RWPE2 (cell line): ENCODE data around the gene GDAP1L1.

Source experiments
- ATAC-seq: fragments of 200-7000 bp; cut with Tn5 transposase; 3 replicates; pipeline ENCODE4 v1.9.1; 2021; ENCODE audit warnings: low read depth
- DNase-seq: peaks from one replicate; pipeline ENCODE4 v3.0.0-alpha.2; 2020; ENCODE audit warnings: low spot score
- H3K27ac ChIP-seq: fragments of 450-650 bp; 2 replicates; pipeline ENCODE4 v1.5.1; 2017; ENCODE audit warnings: mild to moderate bottlenecking; ENCODE audit not compliant: poor library complexity, severe bottlenecking
- H3K27me3 ChIP-seq: fragments of 250-450 bp; sonication (Bioruptor Pico); 2 replicates; pipeline ENCODE4 v1.5.1; 2021; ENCODE audit warnings: mild to moderate bottlenecking, moderate library complexity; ENCODE audit not compliant: insufficient read depth, poor library complexity, severe bottlenecking
- H3K36me3 ChIP-seq: fragments of 250-450 bp; sonication (Bioruptor Pico); 2 replicates; pipeline ENCODE4 v1.5.1; 2020; ENCODE audit warnings: low read depth, mild to moderate bottlenecking, moderate library complexity
- H3K4me1 ChIP-seq: fragments of 250-450 bp; sonication (Bioruptor Pico); 2 replicates; pipeline ENCODE4 v1.5.1; 2021; ENCODE audit warnings: mild to moderate bottlenecking, moderate library complexity; ENCODE audit not compliant: insufficient read depth, poor library complexity, severe bottlenecking
- H3K4me3 ChIP-seq: fragments of 250-450 bp; sonication (Bioruptor Pico); 2 replicates; pipeline ENCODE4 v1.5.1; 2021; ENCODE audit warnings: mild to moderate bottlenecking, moderate library complexity; ENCODE audit not compliant: severe bottlenecking
- H3K9me3 ChIP-seq: fragments of 250-450 bp; sonication (Bioruptor Pico); 2 replicates; pipeline ENCODE4 v1.5.1; 2021; ENCODE audit warnings: mild to moderate bottlenecking, moderate library complexity; ENCODE audit not compliant: severe bottlenecking
- TF ChIP-seq, protein P1 (sequence below): fragments of 450-650 bp; IDR thresholded peaks from one replicate; pipeline ENCODE4 v1.5.1; 2017; ENCODE audit warnings: mild to moderate bottlenecking, moderate library complexity; ENCODE audit not compliant: poor library complexity, severe bottlenecking

The GDAP1L1 gene

DNA sequence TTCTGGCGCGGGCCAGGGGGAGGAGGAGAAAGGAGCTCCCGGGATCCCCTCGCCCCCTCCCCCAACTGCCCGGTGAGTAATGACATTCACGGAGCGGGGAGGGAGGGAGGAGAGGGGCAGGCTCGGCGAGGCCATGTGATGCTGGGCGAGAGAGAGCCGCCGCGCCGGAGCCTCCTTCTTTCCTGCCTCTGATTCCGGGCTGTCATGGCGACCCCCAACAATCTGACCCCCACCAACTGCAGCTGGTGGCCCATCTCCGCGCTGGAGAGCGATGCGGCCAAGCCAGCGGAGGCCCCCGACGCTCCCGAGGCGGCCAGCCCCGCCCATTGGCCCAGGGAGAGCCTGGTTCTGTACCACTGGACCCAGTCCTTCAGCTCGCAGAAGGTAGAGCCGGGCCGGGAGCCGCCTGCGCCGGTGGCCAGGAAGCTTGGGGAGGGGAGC is at the start of gene GDAP1L1:
TSS of gene GDAP1L1 (plus strand) at position 178 of the 441 bp plus-strand sequence. CDS start at position 205, 27 bp downstream.
- H3K4me3 ChIP-seq, result no peak within 1 kb of the TSS
- DNase-seq, result no peak
- no peaks in the 10 kb centered on the region for H3K4me1 ChIP-seq
- ATAC-seq, result peak; percentile 40; the same call in 2 of the 3 replicates
- H3K36me3 ChIP-seq, result no peaks in the 10 kb centered on the region
- H3K27ac ChIP-seq, result no peak within 1 kb of the TSS
- peaks cover 46% of the 10 kb centered on the region for H3K27me3 ChIP-seq
- TF ChIP-seq, protein P1, sequence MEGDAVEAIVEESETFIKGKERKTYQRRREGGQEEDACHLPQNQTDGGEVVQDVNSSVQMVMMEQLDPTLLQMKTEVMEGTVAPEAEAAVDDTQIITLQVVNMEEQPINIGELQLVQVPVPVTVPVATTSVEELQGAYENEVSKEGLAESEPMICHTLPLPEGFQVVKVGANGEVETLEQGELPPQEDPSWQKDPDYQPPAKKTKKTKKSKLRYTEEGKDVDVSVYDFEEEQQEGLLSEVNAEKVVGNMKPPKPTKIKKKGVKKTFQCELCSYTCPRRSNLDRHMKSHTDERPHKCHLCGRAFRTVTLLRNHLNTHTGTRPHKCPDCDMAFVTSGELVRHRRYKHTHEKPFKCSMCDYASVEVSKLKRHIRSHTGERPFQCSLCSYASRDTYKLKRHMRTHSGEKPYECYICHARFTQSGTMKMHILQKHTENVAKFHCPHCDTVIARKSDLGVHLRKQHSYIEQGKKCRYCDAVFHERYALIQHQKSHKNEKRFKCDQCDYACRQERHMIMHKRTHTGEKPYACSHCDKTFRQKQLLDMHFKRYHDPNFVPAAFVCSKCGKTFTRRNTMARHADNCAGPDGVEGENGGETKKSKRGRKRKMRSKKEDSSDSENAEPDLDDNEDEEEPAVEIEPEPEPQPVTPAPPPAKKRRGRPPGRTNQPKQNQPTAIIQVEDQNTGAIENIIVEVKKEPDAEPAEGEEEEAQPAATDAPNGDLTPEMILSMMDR, result no peak
- H3K9me3 ChIP-seq, result no peaks in the 10 kb centered on the region

DNA sequence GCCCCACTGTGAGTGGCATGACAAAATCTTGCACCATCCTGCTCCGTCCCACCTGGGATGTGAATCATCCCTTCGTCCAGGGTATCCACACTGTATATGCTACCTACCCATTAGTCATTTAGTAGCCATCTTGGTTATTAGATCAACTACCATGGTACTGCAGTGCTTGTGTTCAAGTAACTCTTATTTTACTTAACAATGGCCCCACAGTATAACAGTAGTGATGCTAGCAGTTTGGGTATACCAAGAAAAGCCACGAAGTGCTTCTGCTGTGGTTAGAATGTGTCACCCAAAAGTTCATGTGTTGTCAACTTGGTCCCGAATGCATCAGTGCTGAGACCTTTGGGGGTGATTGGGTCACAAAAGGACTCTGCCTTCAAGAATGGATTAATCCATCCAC is 48.2 kb upstream of the GDAP1L1 start:
- peaks cover 89% of the 10 kb centered on the region for H3K36me3 ChIP-seq
- H3K27me3 ChIP-seq, result no peaks in the 10 kb centered on the region
- H3K9me3 ChIP-seq, result no peaks in the 10 kb centered on the region
- ATAC-seq (peak; percentile 52), DNase-seq (no peak)
- TF ChIP-seq, protein P1, result no peak
- no peak overlapping the region for H3K4me3 ChIP-seq
- no peak overlapping the region for H3K27ac ChIP-seq
- peaks cover 21% of the 10 kb centered on the region for H3K4me1 ChIP-seq

DNA sequence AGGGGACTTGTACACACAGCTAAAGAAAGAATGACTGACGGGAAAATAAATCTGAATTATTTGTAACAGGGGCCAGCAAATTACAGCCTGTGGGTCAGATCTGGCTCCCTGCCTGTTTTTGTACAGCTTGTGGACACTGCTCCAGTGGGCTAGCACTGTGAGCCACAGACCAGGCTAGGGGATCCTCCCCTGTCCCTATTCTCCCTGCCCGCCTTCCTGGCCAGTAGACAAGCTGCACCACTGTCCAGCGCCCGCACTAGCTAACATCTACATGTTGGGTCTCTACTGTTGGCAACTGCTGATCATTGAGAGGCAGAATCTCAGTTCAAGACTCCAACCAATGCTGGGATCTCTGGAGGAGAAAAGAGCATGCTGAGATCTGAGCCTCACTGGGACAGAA is 47.2 kb upstream of the GDAP1L1 start:
- TF ChIP-seq, protein P1, result no peak
- peak; percentile 76 for DNase-seq
- peaks cover 28% of the 10 kb centered on the region for H3K4me1 ChIP-seq
- H3K9me3 ChIP-seq, result no peaks in the 10 kb centered on the region
- no peak overlapping the region for H3K4me3 ChIP-seq
- H3K27ac ChIP-seq, result peak overlapping the region; percentile 0
- H3K27me3 ChIP-seq, result no peaks in the 10 kb centered on the region
- ATAC-seq, result no peak
- H3K36me3 ChIP-seq, result peaks cover 95% of the 10 kb centered on the region

DNA sequence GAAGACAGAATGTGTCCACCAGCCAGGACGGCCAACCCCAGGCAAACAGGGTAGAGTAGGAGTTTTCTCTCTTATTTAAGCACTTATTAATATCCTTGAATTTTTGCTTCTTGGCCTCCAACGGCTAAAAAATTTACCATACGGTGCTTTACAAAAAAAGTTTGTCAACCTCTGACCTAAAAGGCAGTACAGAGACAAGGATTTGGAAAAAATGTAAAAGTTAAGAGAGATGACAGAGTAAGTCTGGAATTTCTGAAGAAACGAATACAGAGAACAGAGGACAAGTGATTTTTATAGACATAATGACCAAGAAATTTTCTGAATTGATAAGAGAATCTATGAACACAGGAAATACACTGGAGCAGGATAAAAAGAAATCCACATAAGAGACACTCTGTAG is 46.7 kb upstream of the GDAP1L1 start:
- peak overlapping the region; percentile 0 for H3K27ac ChIP-seq
- ATAC-seq (no peak), DNase-seq (no peak)
- peaks cover 96% of the 10 kb centered on the region for H3K36me3 ChIP-seq
- no peaks in the 10 kb centered on the region for H3K9me3 ChIP-seq
- TF ChIP-seq, protein P1, result no peak
- no peak overlapping the region for H3K4me3 ChIP-seq
- H3K4me1 ChIP-seq, result peaks cover 33% of the 10 kb centered on the region
- no peaks in the 10 kb centered on the region for H3K27me3 ChIP-seq

DNA sequence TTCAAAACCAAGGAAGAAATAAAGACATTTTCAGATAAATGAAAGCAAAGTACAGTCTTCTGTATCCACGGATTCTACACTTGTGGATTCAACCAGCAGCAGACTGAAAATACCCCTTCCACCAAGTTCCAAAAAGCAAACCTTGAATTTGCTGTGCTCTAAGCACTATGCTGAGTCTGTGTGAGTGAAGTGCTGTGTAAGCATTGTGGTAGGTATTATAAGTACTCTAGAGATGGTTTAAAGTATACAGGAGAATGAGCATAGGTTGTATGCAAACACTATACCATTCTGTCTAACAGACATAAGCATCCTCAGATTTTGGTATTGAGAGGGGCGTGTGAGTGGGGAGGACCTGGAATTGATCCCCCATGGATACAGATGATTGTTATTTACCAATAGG is 46.1 kb upstream of the GDAP1L1 start:
- ATAC-seq (no peak), DNase-seq (no peak)
- H3K4me1 ChIP-seq, result peaks cover 37% of the 10 kb centered on the region
- peaks cover 94% of the 10 kb centered on the region for H3K36me3 ChIP-seq
- no peaks in the 10 kb centered on the region for H3K27me3 ChIP-seq
- no peaks in the 10 kb centered on the region for H3K9me3 ChIP-seq
- no peak overlapping the region for H3K4me3 ChIP-seq
- H3K27ac ChIP-seq, result peak overlapping the region; percentile 0
- TF ChIP-seq, protein P1, result no peak
